SJCRH30 (cell line): ENCODE results near the gene COG5. TPM values are rescaled to one million over a fixed set of nuclear protein-coding genes. Genes with fewer than 3 reads are reported as not detected.

Source experiments
- DNase-seq, 2 experiments: peaks; one replicate each; pipeline ENCODE4 v3.0.0-alpha.2; 2015 to 2020
- H3K27ac ChIP-seq: fragments of 250-450 bp; sonication (Bioruptor Pico); 2 replicates; pipeline ENCODE4 v1.5.1; 2020; ENCODE audit warnings: mild to moderate bottlenecking, moderate library complexity
- H3K27me3 ChIP-seq: fragments of 250-450 bp; sonication (Bioruptor Pico); 2 replicates; pipeline ENCODE4 v1.5.1; 2020; ENCODE audit warnings: mild to moderate bottlenecking, moderate library complexity
- H3K36me3 ChIP-seq: fragments of 250-450 bp; sonication (Bioruptor Pico); 2 replicates; pipeline ENCODE4 v1.5.1; 2020; ENCODE audit warnings: mild to moderate bottlenecking, moderate library complexity
- H3K4me1 ChIP-seq: fragments of 250-450 bp; sonication (Bioruptor Pico); 2 replicates; pipeline ENCODE4 v1.5.1; 2020; ENCODE audit warnings: mild to moderate bottlenecking, moderate library complexity
- H3K4me3 ChIP-seq: fragments of 250-450 bp; sonication (Bioruptor Pico); 2 replicates; pipeline ENCODE4 v1.5.1; 2020; ENCODE audit warnings: mild to moderate bottlenecking, moderate library complexity
- H3K9me3 ChIP-seq: fragments of 250-450 bp; sonication (Bioruptor Pico); replicated peaks from 2 replicates; pipeline ENCODE4 v1.5.1; 2020; ENCODE audit warnings: mild to moderate bottlenecking, moderate library complexity
- total RNA-seq: library from RNA; depleted of rRNA; stranded (reverse); fragments of >200 nt; shearing (Covaris generic); gene quantifications from 2 replicates; pipeline ENCODE4 v1.2.3, GENCODE V29; 2014; rRNA removed

COG5 gene
- total RNA-seq, result 33.6 and 41.1 TPM in 2 replicates

DNA sequence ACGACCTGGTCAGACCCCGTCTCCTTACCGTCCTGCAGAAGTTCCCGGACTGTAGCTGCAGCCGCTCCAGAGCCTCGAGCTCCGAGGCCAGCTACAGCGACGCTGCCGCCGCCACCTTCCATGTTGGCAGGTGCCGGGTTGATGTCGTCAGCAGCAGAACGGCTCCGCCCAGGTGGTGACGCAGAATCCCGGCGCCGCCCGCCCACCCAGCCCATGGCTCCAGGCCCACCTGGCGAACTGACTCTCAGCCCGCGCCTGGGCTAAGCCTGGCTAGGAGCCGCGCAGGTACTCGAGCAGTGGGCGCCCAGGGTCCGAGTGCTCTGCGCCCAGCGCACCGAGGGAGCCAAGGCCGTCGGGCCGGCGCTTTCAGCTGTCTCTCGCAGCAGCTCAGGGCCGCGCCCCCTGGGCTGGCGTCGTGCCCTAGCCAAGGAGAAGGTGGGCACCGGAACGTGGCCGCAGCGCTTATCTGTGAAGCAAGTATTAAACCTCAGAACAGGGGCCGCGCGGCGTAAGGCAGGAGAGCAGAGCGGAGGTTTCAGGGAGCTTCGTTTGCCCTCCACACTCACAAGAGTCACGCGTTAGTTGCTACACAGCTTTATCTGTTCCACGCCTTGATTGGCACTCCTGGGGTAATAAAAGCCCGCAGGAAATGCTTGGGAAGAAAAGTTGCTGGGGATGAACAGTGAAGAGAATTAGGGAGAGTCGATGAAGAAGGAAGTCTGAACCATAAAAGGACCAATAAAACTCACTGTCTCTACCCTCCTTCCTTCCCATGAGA is at the start of gene COG5, which contains the start of gene DUS4L:
TSS of gene COG5 (minus strand) at position 146 of the 778 bp plus-strand sequence. CDS start at position 122, 24 bp downstream.
TSS of gene DUS4L (plus strand) at position 197 of the 778 bp plus-strand sequence. CDS start 3,100 bp downstream, outside the sequence.
- Histone ChIP-seq H3K27ac (peak within 1 kb of the TSS; percentile 75), H3K9me3 (no peaks in the 10 kb centered on the region), H3K27me3 (no peaks in the 10 kb centered on the region), H3K4me1 (peaks cover 11% of the 10 kb centered on the region), H3K36me3 (no peaks in the 10 kb centered on the region; the same call in 1 of the 2 replicates), H3K4me3 (peak within 1 kb of the TSS; percentile 88)
- peak; percentile 77 to 85 for DNase-seq

DNA sequence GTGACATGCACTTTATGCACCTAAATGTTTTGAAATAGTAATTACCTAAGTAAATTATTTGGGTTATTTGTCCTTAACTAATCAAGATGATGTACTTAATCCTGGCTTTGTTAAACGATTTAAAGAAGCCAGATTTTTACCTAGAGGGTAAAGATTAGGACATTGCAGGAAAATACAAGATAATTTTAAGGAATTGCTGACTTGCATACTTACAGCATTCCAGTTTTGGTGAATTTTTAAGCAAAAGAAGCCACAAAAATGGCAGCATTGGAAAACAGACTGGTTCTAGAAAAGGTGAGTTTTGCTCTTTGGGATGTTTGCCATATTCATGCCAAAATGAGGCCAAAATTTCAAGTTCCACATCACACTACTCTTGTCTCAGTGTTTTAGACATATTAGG is 49.7 kb upstream of the COG5 start:
- no peak for DNase-seq
- Histone ChIP-seq H3K27ac (no peak overlapping the region), H3K9me3 (no peaks in the 10 kb centered on the region), H3K36me3 (peaks cover 21% of the 10 kb centered on the region), H3K4me3 (no peak overlapping the region), H3K27me3 (no peaks in the 10 kb centered on the region), H3K4me1 (peaks cover 7% of the 10 kb centered on the region; the same call in 1 of the 2 replicates)

DNA sequence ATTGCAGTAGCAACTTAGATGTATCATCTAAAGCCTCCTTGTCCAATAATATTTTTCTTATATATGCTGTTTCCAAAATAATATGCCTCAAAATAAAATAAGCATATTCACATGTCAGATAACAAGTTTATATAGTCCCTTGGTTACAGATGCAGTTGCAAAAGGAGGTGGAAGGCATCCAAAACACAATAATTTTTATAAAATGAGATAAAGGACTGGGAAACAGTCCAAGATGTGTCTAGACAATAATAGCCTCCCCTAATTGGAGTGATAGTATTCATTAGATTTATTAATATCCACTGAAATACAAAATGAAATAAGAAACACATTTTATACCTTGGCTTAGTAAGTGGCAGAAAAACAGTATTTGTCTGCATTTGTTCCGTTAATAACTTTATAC is 46.6 kb upstream of the COG5 start:
- H3K4me1 ChIP-seq, result peaks cover 7% of the 10 kb centered on the region; the same call in 1 of the 2 replicates
- H3K27me3 ChIP-seq, result no peaks in the 10 kb centered on the region
- H3K9me3 ChIP-seq, result no peaks in the 10 kb centered on the region
- H3K4me3 ChIP-seq, result no peak overlapping the region
- peak overlapping the region; percentile 26 for H3K27ac ChIP-seq
- no peak for DNase-seq
- peaks cover 12% of the 10 kb centered on the region for H3K36me3 ChIP-seq

GRCh38 chr7:107609811-107610261 is 46.1 kb upstream of the COG5 start:
- DNase-seq, result peak in 1 of 2 experiments; percentile 40
- peaks cover 11% of the 10 kb centered on the region for H3K36me3 ChIP-seq
- peaks cover 7% of the 10 kb centered on the region; the same call in 1 of the 2 replicates for H3K4me1 ChIP-seq
- no peak overlapping the region for H3K4me3 ChIP-seq
- H3K27me3 ChIP-seq, result no peaks in the 10 kb centered on the region
- no peaks in the 10 kb centered on the region for H3K9me3 ChIP-seq
- peak overlapping the region; percentile 26 for H3K27ac ChIP-seq

DNA sequence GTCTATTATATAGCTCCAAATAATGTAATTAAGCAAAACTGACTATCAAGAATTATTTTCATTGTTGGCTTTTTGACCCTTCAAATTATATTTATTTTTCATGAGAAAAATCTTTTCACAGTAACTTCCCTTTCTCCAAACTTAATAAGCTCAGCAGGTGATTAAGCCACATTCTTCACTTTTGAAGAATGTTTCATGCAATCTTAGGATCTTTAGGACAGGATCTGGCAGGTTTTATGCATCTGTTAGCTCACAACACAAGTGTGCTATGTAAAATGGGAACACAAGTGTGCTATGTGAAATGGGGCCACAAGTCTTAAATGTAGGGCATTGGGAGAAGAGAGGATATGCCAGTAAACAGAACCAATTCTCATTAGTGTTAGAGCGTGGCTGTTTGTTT is 42.6 kb upstream of the COG5 start:
- no peak for DNase-seq
- no peak overlapping the region for H3K4me3 ChIP-seq
- H3K36me3 ChIP-seq, result peaks cover 8% of the 10 kb centered on the region; the same call in 1 of the 2 replicates
- H3K27ac ChIP-seq, result no peak overlapping the region
- no peaks in the 10 kb centered on the region; the same call in 1 of the 2 replicates for H3K4me1 ChIP-seq
- H3K27me3 ChIP-seq, result no peaks in the 10 kb centered on the region
- H3K9me3 ChIP-seq, result no peaks in the 10 kb centered on the region

DNA sequence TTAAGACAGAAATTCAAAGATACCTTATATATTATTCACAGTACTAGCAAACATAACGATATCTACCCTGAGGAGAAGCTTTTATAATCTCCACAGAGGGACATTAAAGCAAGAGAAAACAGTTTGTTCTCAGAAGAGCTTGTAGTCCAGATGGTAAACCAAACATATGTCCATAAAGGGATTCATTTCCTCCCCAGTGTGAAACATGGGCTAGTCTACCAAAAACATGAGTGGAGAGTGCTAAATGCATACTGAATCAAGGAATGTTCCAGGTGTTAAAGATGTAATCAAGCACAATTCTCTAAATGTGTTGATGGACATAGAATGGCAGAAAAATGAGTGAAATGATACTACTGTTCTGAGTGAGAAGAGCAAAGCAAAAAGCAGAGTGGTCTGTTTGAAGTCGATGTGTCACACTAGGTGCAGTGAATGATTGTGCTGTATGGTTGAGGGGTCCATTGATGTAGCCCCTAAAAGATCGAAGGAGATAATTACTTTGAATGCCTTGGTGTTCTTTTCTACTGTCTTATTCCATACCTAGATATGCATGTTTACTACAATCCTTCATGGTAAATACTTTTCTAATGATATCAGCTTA is 41.6 kb upstream of the COG5 start:
- H3K36me3 ChIP-seq, result peaks cover 8% of the 10 kb centered on the region
- no peaks in the 10 kb centered on the region for H3K27me3 ChIP-seq
- H3K4me1 ChIP-seq, result no peaks in the 10 kb centered on the region; the same call in 1 of the 2 replicates
- H3K9me3 ChIP-seq, result no peaks in the 10 kb centered on the region
- H3K27ac ChIP-seq, result no peak overlapping the region
- H3K4me3 ChIP-seq, result no peak overlapping the region
- DNase-seq, result no peak

- DNase-seq, result no peak
- Histone ChIP-seq H3K4me3 (no peak overlapping the region), H3K27ac (no peak overlapping the region), H3K27me3 (no peaks in the 10 kb centered on the region), H3K9me3 (no peaks in the 10 kb centered on the region), H3K4me1 (no peaks in the 10 kb centered on the region; the same call in 1 of the 2 replicates), H3K36me3 (peaks cover 26% of the 10 kb centered on the region)
Observed at GRCh38 chr7:107600816-107601215, 37.1 kb upstream of the COG5 start.

- H3K4me1 ChIP-seq, result peaks cover 3% of the 10 kb centered on the region
- H3K4me3 ChIP-seq, result no peak overlapping the region
- no peak overlapping the region for H3K27ac ChIP-seq
- DNase-seq, result no peak
- no peaks in the 10 kb centered on the region for H3K27me3 ChIP-seq
- H3K36me3 ChIP-seq, result peaks cover 42% of the 10 kb centered on the region
- H3K9me3 ChIP-seq, result no peaks in the 10 kb centered on the region
Observed at GRCh38 chr7:107599262-107599661, 35.5 kb upstream of the COG5 start.

- Histone ChIP-seq H3K9me3 (no peaks in the 10 kb centered on the region), H3K27ac (no peak overlapping the region)
Observed at GRCh38 chr7:107597953-107598352, 34.2 kb upstream of the COG5 start.

DNA sequence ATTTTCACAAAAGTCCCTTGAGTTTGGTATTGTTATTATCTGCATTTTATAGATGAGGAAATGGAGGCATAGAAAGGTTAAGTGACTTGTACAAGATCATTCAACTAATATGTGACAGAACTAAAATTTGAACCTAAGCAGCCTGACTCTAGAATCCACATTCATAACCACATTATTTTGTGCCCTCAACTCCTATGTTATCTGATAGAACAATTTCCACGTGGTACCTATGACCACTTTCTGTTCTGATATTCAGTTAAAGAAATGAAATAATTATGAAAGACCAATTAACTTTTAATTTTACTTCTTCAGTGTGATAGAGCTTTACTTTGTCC is 33.8 kb upstream of the COG5 start:
- no peaks in the 10 kb centered on the region for H3K9me3 ChIP-seq
- peaks cover 42% of the 10 kb centered on the region for H3K36me3 ChIP-seq
- DNase-seq, result no peak
- H3K27me3 ChIP-seq, result no peaks in the 10 kb centered on the region
- H3K4me3 ChIP-seq, result no peak overlapping the region
- H3K27ac ChIP-seq, result no peak overlapping the region
- peaks cover 3% of the 10 kb centered on the region; the same call in 1 of the 2 replicates for H3K4me1 ChIP-seq

More at GRCh38 chr7:107597953-107598352, 34.2 kb upstream of the COG5 start:
- no peak overlapping the region for H3K4me3 ChIP-seq
- no peaks in the 10 kb centered on the region for H3K27me3 ChIP-seq
- peaks cover 42% of the 10 kb centered on the region for H3K36me3 ChIP-seq
- H3K4me1 ChIP-seq, result peaks cover 3% of the 10 kb centered on the region; the same call in 1 of the 2 replicates
- DNase-seq, result no peak

DNA sequence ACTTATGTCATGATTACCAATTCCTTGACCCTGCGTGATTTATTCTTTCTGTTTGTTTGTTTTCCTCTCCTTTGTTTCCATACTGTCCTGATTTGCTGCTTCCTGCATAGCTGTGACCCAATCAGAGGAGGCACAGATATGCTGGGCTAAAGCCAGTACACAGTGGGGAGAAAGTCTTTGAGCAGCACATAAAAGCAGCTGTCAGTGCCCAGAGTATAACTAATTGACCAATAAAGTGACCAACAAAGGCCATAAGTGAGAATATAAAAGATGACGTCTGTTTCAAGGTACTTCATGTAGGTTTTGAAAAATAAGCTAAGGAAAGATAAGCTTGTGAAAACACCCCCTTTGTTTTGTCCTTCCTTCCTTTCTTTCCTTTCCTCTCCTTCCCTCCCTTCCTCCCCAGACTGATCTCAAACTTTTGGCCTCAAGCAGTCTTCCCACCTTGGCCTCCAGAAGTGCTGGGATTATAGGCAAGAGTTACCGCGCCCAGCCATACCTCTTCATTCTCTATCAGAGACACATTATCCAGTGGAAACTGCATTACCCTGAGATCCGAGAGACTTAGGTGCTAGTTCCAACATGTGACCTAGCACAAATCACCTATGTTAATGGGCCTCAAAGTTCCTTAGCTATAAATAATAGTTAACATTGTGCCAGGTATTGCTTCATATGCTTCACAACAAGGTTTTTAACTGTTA is 33.3 kb upstream of the COG5 start:
- DNase-seq, result peak in 1 of 2 experiments; percentile 20
- no peak overlapping the region for H3K27ac ChIP-seq

DNA sequence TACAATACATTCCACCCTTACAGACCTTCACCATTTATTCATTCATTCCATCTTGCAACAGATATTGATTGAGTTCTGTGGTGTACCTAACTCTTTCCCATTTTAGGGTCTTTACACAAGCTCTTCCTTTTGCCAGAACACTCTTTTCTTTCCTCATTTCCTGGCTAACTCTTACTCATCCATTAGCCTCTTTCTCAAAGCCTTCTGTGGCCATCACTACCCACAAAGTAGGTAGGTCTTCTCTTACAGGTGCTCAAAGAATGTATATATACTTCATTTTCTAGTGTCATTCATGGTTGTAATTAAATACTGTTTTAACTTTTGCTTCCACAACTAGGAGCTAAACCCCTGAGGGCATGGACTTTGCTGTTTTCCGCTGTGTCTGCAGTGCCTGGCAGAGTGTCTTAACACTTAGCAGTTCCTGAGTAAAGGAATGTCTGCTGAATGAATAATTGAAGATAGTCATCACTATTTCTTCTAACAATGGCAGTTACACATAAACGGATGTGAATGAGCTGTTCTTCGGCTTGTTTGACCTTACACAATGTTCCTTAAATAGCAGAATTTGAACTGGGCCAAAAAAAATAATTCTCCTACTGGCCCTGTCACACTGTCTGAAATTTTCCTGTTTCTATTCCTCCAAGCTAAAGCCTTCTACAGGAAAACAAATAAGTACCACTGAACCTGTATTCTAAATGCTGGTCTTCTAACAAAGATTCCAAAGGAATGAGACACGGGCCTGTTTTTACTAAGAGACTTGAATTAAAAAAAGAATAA is 31.4 kb upstream of the COG5 start:
- no peak overlapping the region for H3K27ac ChIP-seq
- peaks cover 3% of the 10 kb centered on the region; the same call in 1 of the 2 replicates for H3K4me1 ChIP-seq
- no peaks in the 10 kb centered on the region for H3K9me3 ChIP-seq
- H3K36me3 ChIP-seq, result peaks cover 35% of the 10 kb centered on the region
- H3K4me3 ChIP-seq, result no peak overlapping the region
- DNase-seq, result no peak
- H3K27me3 ChIP-seq, result no peaks in the 10 kb centered on the region

More for the DNA sequence above, 33.3 kb upstream of the COG5 start:
- no peaks in the 10 kb centered on the region for H3K27me3 ChIP-seq
- peaks cover 43% of the 10 kb centered on the region for H3K36me3 ChIP-seq
- H3K4me3 ChIP-seq, result no peak overlapping the region
- H3K9me3 ChIP-seq, result no peaks in the 10 kb centered on the region
- peaks cover 3% of the 10 kb centered on the region; the same call in 1 of the 2 replicates for H3K4me1 ChIP-seq

GRCh38 chr7:107593025-107593410 is 29.3 kb upstream of the COG5 start:
- H3K4me1 ChIP-seq, result peaks cover 3% of the 10 kb centered on the region; the same call in 1 of the 2 replicates
- no peak for DNase-seq
- H3K36me3 ChIP-seq, result peaks cover 27% of the 10 kb centered on the region
- H3K9me3 ChIP-seq, result no peaks in the 10 kb centered on the region
- H3K27ac ChIP-seq, result no peak overlapping the region
- H3K27me3 ChIP-seq, result no peaks in the 10 kb centered on the region
- H3K4me3 ChIP-seq, result no peak overlapping the region
